ENCODE results near the gene PTTG2. TPM values are rescaled to one million over a fixed set of nuclear protein-coding genes. Genes with fewer than 3 reads are reported as not detected.
A peak's percentile ranks its signal among the peaks of the same experiment; 100 is the strongest.

PTTG2 gene
- total RNA-seq, 1 experiment from 2014 or later: 0.35 TPM

GRCh38 chr4:37977471-37978247 lies 17.5 kb downstream of the PTTG2 start:
- DNase-seq (ENCODE audit: low spot score): no peak
- ChIA-PET CTCF (interaction anchor here (1.2 kb wide), 1 partner anchor 10 kb away, joined by 5 read pairs; no protein-coding TSS in a partner anchor), POLR2A (interaction anchor here (0.5 kb wide), 1 partner anchor 369 kb away, joined by 3 read pairs; no protein-coding TSS in a partner anchor)
- peaks cover 5% of the 10 kb centered on the region for H3K36me3 Mint-ChIP-seq
- H3K4me3 Mint-ChIP-seq: peak overlapping the region; percentile 77
- peaks cover 58% of the 10 kb centered on the region for H3K4me1 Mint-ChIP-seq
- H3K27ac Mint-ChIP-seq: peak overlapping the region; percentile 70
- peaks cover 10% of the 10 kb centered on the region for H3K9me3 Mint-ChIP-seq
- ATAC-seq: peak; percentile 41
- H3K27me3 Mint-ChIP-seq (ENCODE audit: low read depth): no peaks in the 10 kb centered on the region
- TF ChIP-seq, protein P1, sequence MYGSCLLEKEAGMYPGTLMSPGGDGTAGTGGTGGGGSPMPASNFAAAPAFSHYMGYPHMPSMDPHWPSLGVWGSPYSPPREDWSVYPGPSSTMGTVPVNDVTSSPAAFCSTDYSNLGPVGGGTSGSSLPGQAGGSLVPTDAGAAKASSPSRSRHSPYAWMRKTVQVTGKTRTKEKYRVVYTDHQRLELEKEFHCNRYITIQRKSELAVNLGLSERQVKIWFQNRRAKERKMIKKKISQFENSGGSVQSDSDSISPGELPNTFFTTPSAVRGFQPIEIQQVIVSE (CRISPR knock-in tag; IDR thresholded peaks at IDR 0.05; ENCODE audit: borderline replicate concordance): no peak
- TF ChIP-seq RELA (CRISPR knock-in tag; IDR thresholded peaks at IDR 0.05; ENCODE audit: borderline replicate concordance) (no peak), PREB (CRISPR knock-in tag; IDR thresholded peaks at IDR 0.05; ENCODE audit: borderline replicate concordance) (no peak), ZNF423 (CRISPR knock-in tag; IDR thresholded peaks at IDR 0.05) (0 out of 2 replicates have a peak, but pooled peaks have one; percentile 17), E2F1 (CRISPR knock-in tag; IDR thresholded peaks at IDR 0.05) (no peak), JAZF1 (CRISPR knock-in tag; IDR thresholded peaks at IDR 0.05) (no peak)
- TF ChIP-seq, protein P2, sequence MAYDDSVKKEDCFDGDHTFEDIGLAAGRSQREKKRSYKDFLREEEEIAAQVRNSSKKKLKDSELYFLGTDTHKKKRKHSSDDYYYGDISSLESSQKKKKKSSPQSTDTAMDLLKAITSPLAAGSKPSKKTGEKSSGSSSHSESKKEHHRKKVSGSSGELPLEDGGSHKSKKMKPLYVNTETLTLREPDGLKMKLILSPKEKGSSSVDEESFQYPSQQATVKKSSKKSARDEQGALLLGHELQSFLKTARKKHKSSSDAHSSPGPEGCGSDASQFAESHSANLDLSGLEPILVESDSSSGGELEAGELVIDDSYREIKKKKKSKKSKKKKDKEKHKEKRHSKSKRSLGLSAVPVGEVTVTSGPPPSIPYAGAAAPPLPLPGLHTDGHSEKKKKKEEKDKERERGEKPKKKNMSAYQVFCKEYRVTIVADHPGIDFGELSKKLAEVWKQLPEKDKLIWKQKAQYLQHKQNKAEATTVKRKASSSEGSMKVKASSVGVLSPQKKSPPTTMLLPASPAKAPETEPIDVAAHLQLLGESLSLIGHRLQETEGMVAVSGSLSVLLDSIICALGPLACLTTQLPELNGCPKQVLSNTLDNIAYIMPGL (CRISPR knock-in tag; IDR thresholded peaks at IDR 0.05): 0 out of 2 replicates have a peak, but pooled peaks have one; percentile 49
- TF ChIP-seq, protein P3, sequence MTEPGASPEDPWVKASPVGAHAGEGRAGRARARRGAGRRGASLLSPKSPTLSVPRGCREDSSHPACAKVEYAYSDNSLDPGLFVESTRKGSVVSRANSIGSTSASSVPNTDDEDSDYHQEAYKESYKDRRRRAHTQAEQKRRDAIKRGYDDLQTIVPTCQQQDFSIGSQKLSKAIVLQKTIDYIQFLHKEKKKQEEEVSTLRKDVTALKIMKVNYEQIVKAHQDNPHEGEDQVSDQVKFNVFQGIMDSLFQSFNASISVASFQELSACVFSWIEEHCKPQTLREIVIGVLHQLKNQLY (CRISPR knock-in tag; IDR thresholded peaks at IDR 0.05): no peak
- TF ChIP-seq, protein P4, sequence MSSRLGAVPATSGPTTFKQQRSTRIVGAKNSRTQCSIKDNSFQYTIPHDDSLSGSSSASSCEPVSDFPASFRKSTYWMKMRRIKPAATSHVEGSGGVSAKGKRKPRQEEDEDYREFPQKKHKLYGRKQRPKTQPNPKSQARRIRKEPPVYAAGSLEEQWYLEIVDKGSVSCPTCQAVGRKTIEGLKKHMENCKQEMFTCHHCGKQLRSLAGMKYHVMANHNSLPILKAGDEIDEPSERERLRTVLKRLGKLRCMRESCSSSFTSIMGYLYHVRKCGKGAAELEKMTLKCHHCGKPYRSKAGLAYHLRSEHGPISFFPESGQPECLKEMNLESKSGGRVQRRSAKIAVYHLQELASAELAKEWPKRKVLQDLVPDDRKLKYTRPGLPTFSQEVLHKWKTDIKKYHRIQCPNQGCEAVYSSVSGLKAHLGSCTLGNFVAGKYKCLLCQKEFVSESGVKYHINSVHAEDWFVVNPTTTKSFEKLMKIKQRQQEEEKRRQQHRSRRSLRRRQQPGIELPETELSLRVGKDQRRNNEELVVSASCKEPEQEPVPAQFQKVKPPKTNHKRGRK (CRISPR knock-in tag; IDR thresholded peaks at IDR 0.05; ENCODE audit: borderline replicate concordance): no peak

- no peak for ATAC-seq
- Mint-ChIP-seq H3K27me3 (ENCODE audit: low read depth) (no peaks in the 10 kb centered on the region), H3K9me3 (peaks cover 10% of the 10 kb centered on the region), H3K4me3 (peak overlapping the region; percentile 77), H3K36me3 (peaks cover 5% of the 10 kb centered on the region), H3K27ac (peak overlapping the region; percentile 70), H3K4me1 (peaks cover 62% of the 10 kb centered on the region)
- TF ChIP-seq ZBTB21 (CRISPR knock-in tag; IDR thresholded peaks at IDR 0.05; ENCODE audit: borderline replicate concordance): no peak
- TF ChIP-seq, protein P1 (CRISPR knock-in tag; IDR thresholded peaks at IDR 0.05; ENCODE audit: borderline replicate concordance): no peak
- POLR2A ChIA-PET: interaction anchor here (0.5 kb wide), 1 partner anchor 370 kb away, joined by 3 read pairs; no protein-coding TSS in a partner anchor
- CTCF ChIA-PET: interaction anchor here (0.6 to 0.9 kb wide), 3 partner anchors 25 to 154 kb away, joined by 3 to 4 read pairs (median 3); no protein-coding TSS in a partner anchor
- peak; percentile 29 for DNase-seq (ENCODE audit: low spot score)
These were observed 18.2 kb downstream of the PTTG2 start for GRCh38 chr4:37978248-37978924.
